OCI-LY7 (cell line): ENCODE results near the gene SYCP1. TPM values are rescaled to one million over a fixed set of nuclear protein-coding genes. Genes with fewer than 3 reads are reported as not detected.

ENCODE experiments used
- BruUV-seq: library from RNA; stranded (reverse); fragments of 400-500 nt; replicated peaks from 2 replicates; lab custom pipeline; 2021; lab: Mats Ljungman, UMichigan
- CTCF ChIA-PET: fragments of 300-600 bp; sonication (Branson Sonifier 250); formaldehyde crosslinking; loops from one replicate; lab custom pipeline; 2022; ENCODE audit warnings: antibody characterized with exemption; ENCODE audit not compliant: unreplicated experiment; lab: Charles Lee
- POLR2A ChIA-PET: fragments of 300-600 bp; sonication (Branson Sonifier 250); formaldehyde crosslinking; loops from one replicate; lab custom pipeline; 2022; ENCODE audit warnings: antibody characterized with exemption; lab: Charles Lee
- DNase-seq: peaks from one replicate; pipeline ENCODE4 v3.0.0-alpha.2; 2015; ENCODE audit warnings: low spot score
- H2AFZ ChIP-seq: fragments of 200-600 bp; sonication (generic), shearing (Covaris generic); 2 replicates; pipeline ENCODE4 v1.6.1; 2014; ENCODE audit warnings: mild to moderate bottlenecking, antibody characterized with exemption, low read length, moderate library complexity
- H3K27ac ChIP-seq: fragments of 200-600 bp; sonication (generic); 2 replicates; pipeline ENCODE4 v1.5.1; 2014; ENCODE audit warnings: mixed run types, low read depth, mild to moderate bottlenecking, moderate library complexity, low read length, inconsistent platforms; ENCODE audit not compliant: poor library complexity, severe bottlenecking
- H3K36me3 ChIP-seq: fragments of 200-600 bp; sonication (generic); 2 replicates; pipeline ENCODE4 v1.6.1; 2014; ENCODE audit warnings: mild to moderate bottlenecking, antibody characterized with exemption, low read length, moderate library complexity, mixed read lengths; ENCODE audit not compliant: insufficient read depth
- H3K4me1 ChIP-seq: fragments of 200-600 bp; sonication (generic); 2 replicates; pipeline ENCODE4 v1.5.1; 2014; ENCODE audit warnings: mild to moderate bottlenecking, low read length; ENCODE audit not compliant: insufficient read depth, poor library complexity, severe bottlenecking
- H3K4me2 ChIP-seq: fragments of 200-600 bp; sonication (generic); 2 replicates; pipeline ENCODE4 v1.6.1; 2014; ENCODE audit warnings: mild to moderate bottlenecking, low read length
- H3K4me3 ChIP-seq: fragments of 200-600 bp; sonication (generic); 2 replicates; pipeline ENCODE4 v1.5.1; 2014; ENCODE audit warnings: mild to moderate bottlenecking, low read depth, low read length; ENCODE audit not compliant: poor library complexity, severe bottlenecking
- H3K79me2 ChIP-seq: fragments of 200-600 bp; sonication (generic); 2 replicates; pipeline ENCODE4 v1.6.1; 2016; ENCODE audit warnings: low read depth, mild to moderate bottlenecking, low read length, moderate library complexity, mixed read lengths; ENCODE audit not compliant: insufficient read depth
- H3K9me2 ChIP-seq: fragments of 200-600 bp; sonication (generic); 2 replicates; pipeline ENCODE4 v1.6.1; 2016; ENCODE audit warnings: mild to moderate bottlenecking, low read length, mixed read lengths; ENCODE audit not compliant: insufficient read depth
- H3K9me3 ChIP-seq: fragments of 200-600 bp; sonication (generic); 2 replicates; pipeline ENCODE4 v1.6.1; 2014; ENCODE audit warnings: mild to moderate bottlenecking, mixed run types, low read length, mixed read lengths
- H4K20me1 ChIP-seq: fragments of 200-600 bp; sonication (generic); 2 replicates; pipeline ENCODE4 v1.6.1; 2014; ENCODE audit warnings: mild to moderate bottlenecking, antibody characterized with exemption, low read length, moderate library complexity, mixed read lengths; ENCODE audit not compliant: insufficient read depth
- CTCF ChIP-seq: fragments of 200-600 bp; sonication (generic); conservative IDR thresholded peaks from 2 replicates; pipeline ENCODE4 v1.5.1; 2014; ENCODE audit warnings: mild to moderate bottlenecking, antibody characterized with exemption, low read length, moderate library complexity, mixed read lengths
- EZH2phosphoT487 ChIP-seq: fragments of 200-600 bp; sonication (generic); IDR thresholded peaks from 2 replicates; pipeline ENCODE4 v1.6.1; 2018; ENCODE audit warnings: low read depth, borderline replicate concordance, mild to moderate bottlenecking, mixed run types, antibody characterized with exemption, low read length, moderate library complexity, mixed read lengths
- intact Hi-C: fragments of 100-400 bp; cut with micrococcal nuclease; formaldehyde crosslinking; loops from one replicate; pipeline ENCODE4 v1.10.0; 2022; ENCODE audit not compliant: unreplicated experiment
- total RNA-seq, 2 experiments: library from RNA; depleted of rRNA in 1 of 2; stranded (reverse); fragments of >200 nt in 1 of 2; shearing (Covaris generic) in 1 of 2; gene quantifications; 2 replicates each; pipeline ENCODE4 v1.2.3, GENCODE V29; 2014 to 2022

The SYCP1 gene
- total RNA-seq, 2 experiments from 2014 or later = not detected

- peak; percentile 44; the same call in 1 of the 2 replicates for TF ChIP-seq CTCF
- TF ChIP-seq EZH2phosphoT487 = no peak
- no peaks in the 10 kb centered on the region for H3K9me3 ChIP-seq
- CTCF ChIA-PET = no interaction called here
- no peak overlapping the region for H3K4me2 ChIP-seq
- no peaks in the 10 kb centered on the region for H4K20me1 ChIP-seq
- POLR2A ChIA-PET = no interaction called here
- H3K36me3 ChIP-seq = no peaks in the 10 kb centered on the region
- DNase-seq = no peak
- no peak overlapping the region for H2AFZ ChIP-seq
- intact Hi-C loops = no loop called here
- no peaks in the 10 kb centered on the region for H3K79me2 ChIP-seq
- no peak overlapping the region for H3K4me3 ChIP-seq
- BruUV-seq = no TSS peak
- H3K27ac ChIP-seq = no peak overlapping the region
- no peaks in the 10 kb centered on the region for H3K9me2 ChIP-seq
- H3K4me1 ChIP-seq = no peaks in the 10 kb centered on the region
Observed at GRCh38 chr1:115040501-115040900, 185.8 kb downstream of the SYCP1 start.

- TF ChIP-seq EZH2phosphoT487 (no peak), CTCF (peak; percentile 25; the same call in 1 of the 2 replicates)
Observed at GRCh38 chr1:115041654-115042053, 187.0 kb downstream of the SYCP1 start.

More at GRCh38 chr1:115041654-115042053, 187.0 kb downstream of the SYCP1 start:
- H3K79me2 ChIP-seq = no peaks in the 10 kb centered on the region
- ChIA-PET POLR2A (interaction anchor here (0.8 kb wide), 1 partner anchor 9 kb away, joined by 3 read pairs; no protein-coding TSS in a partner anchor), CTCF (no interaction called here)
- no peak overlapping the region for H3K27ac ChIP-seq
- H4K20me1 ChIP-seq = no peaks in the 10 kb centered on the region
- no peaks in the 10 kb centered on the region for H3K36me3 ChIP-seq
- no peak for DNase-seq
- no peak overlapping the region for H3K4me2 ChIP-seq
- intact Hi-C loops = no loop called here
- H3K4me3 ChIP-seq = no peak overlapping the region
- H3K9me3 ChIP-seq = no peaks in the 10 kb centered on the region
- no peaks in the 10 kb centered on the region for H3K9me2 ChIP-seq
- H3K4me1 ChIP-seq = no peaks in the 10 kb centered on the region
- no TSS peak for BruUV-seq
- H2AFZ ChIP-seq = no peak overlapping the region

Other genes with a start within 250 kb of the SYCP1 start
- 0.26 and 0.47 TPM in 2 replicates for gene DENND2C, start 184.8 kb upstream of the SYCP1 start, total RNA-seq (2014; rRNA removed; shearing (Covaris generic))
- gene DENND2C, start 184.8 kb upstream of the SYCP1 start, total RNA-seq (2022) = 0.93 and 1.6 TPM in 2 replicates
- gene AMPD1, start 159.3 kb upstream of the SYCP1 start, total RNA-seq (2014; rRNA removed; shearing (Covaris generic)) = not detected in 2 replicates
- not detected in 2 replicates for gene AMPD1, start 159.3 kb upstream of the SYCP1 start, total RNA-seq (2022)
- 28.5 and 32.6 TPM in 2 replicates for gene NRAS, start 138.1 kb upstream of the SYCP1 start, total RNA-seq (2014; rRNA removed; shearing (Covaris generic))
- gene NRAS, start 138.1 kb upstream of the SYCP1 start, total RNA-seq (2022) = 43.5 and 47.0 TPM in 2 replicates
- gene CSDE1, start 96.9 kb upstream of the SYCP1 start, total RNA-seq (2014; rRNA removed; shearing (Covaris generic)) = 177 and 223 TPM in 2 replicates
- 426 and 456 TPM in 2 replicates for gene CSDE1, start 96.9 kb upstream of the SYCP1 start, total RNA-seq (2022)
- 123 and 142 TPM in 2 replicates for gene SIKE1, start 74.2 kb upstream of the SYCP1 start, total RNA-seq (2014; rRNA removed; shearing (Covaris generic))
- gene SIKE1, start 74.2 kb upstream of the SYCP1 start, total RNA-seq (2022) = 71.0 and 75.3 TPM in 2 replicates
- not detected in 2 replicates for gene TSHB, start 175.0 kb downstream of the SYCP1 start, total RNA-seq (2014; rRNA removed; shearing (Covaris generic))
- not detected in 2 replicates for gene TSHB, start 175.0 kb downstream of the SYCP1 start, total RNA-seq (2022)
- gene TSPAN2, start 234.6 kb downstream of the SYCP1 start, total RNA-seq (2014; rRNA removed; shearing (Covaris generic)) = 0.25 TPM in 1 of 2 replicates, not detected in the other
- gene TSPAN2, start 234.6 kb downstream of the SYCP1 start, total RNA-seq (2022) = 0.22 and 0.36 TPM in 2 replicates